Stomach (tissue), 4 donors: Measurements from ENCODE around the gene LCE1B.

Experiments
- CTCF ChIP-seq, 7 experiments: fragments of 450-650 bp in 4 of 7; fragments of 200-600 bp in 3 of 7; sonication (generic) in 3 of 7; IDR thresholded peaks; one replicate each; pipeline ENCODE4 v1.5.1; 2016 to 2019; ENCODE audit warnings: antibody characterized with exemption in 7 of 7, control low read depth in 2 of 7, mild to moderate bottlenecking in 1 of 7
- EP300 ChIP-seq: sonication (generic); formaldehyde crosslinking; IDR thresholded peaks from one replicate; pipeline ENCODE4 v1.6.1; 2017; ENCODE audit warnings: antibody characterized with exemption
- POLR2A ChIP-seq, 4 donors: fragments of 450-650 bp; IDR thresholded peaks; one replicate each; pipeline ENCODE4 v1.6.1; 2016; ENCODE audit warnings: antibody characterized with exemption in 4 of 4, control low read depth in 2 of 4, mild to moderate bottlenecking in 1 of 4, moderate library complexity in 1 of 4

DNA sequence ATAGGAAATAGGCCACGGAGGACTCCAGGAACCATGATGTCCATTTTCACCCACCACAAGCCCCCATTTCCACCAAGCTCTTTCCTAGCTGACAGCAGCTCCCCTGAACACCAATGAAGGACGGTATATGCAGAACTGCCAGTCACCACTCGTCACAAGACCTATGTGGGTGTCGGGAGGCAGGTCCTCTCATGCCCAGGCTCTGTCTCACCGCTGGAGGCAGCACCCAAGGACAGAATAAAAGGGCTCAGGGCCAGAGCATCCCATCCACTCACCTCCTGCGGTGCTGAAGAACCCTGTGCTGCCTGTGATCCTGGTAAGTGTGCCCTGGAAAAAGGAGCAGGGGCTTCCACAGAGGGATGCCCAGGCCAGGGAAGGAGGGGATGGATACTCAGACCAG lies 36.9 kb upstream of the LCE1B start, which contains the start of gene LCE1F:
- TF ChIP-seq CTCF (IDR thresholded peaks at IDR 0.05) (no peak), POLR2A (IDR thresholded peaks at IDR 0.05) (no peak), EP300 (no peak)
